Ishikawa (cell line): Measurements from ENCODE around the gene GRIFIN.

Experiments used
- CEBPB ChIP-seq: IDR thresholded peaks from 2 replicates; pipeline ENCODE4 v1.6.1; 2012
- EGR1 ChIP-seq: IDR thresholded peaks from 2 replicates; pipeline ENCODE4 v1.6.1; 2012
- EP300 ChIP-seq: IDR thresholded peaks from 2 replicates; pipeline ENCODE4 v1.6.1; 2012; ENCODE audit warnings: borderline replicate concordance
- NFIC ChIP-seq: IDR thresholded peaks from 2 replicates; pipeline ENCODE4 v1.6.1; 2012
- RAD21 ChIP-seq: IDR thresholded peaks from 2 replicates; pipeline ENCODE4 v1.6.1; 2012; ENCODE audit warnings: low read depth
- TAF1 ChIP-seq: IDR thresholded peaks from 2 replicates; pipeline ENCODE4 v1.6.1; 2012; ENCODE audit warnings: low read depth, mild to moderate bottlenecking
- USF1 ChIP-seq: IDR thresholded peaks from 2 replicates; pipeline ENCODE4 v1.6.1; 2012
- YY1 ChIP-seq: IDR thresholded peaks from 2 replicates; pipeline ENCODE4 v1.6.1; 2012; ENCODE audit warnings: low read depth
- TF ChIP-seq, protein P1 (sequence below): IDR thresholded peaks from 2 replicates; pipeline ENCODE4 v1.6.1; 2012

DNA sequence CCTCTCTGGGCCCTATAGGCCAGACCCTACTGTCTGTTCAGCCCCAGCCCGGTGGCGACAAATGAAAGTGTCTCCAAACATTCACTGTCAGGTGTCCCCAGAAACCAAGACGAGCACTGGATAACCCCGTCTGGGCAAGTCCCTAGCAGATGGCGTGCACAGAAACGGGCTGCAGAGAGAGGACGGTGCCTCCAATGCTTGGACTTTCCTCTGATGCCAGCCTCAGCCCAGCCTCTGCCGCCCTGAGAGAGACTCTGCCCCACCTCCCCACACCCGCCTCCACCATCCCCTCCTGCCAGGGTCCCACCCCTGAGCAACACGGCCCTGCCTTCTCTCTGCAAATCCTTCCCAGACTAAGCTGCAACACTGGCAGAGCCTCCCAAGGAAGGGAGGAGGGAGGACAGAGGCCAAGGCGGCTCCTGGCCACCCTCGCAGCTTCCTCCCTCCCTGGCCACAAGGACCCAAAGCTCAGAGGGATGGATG is 36.0 kb upstream of the GRIFIN start:
- no peak for TF ChIP-seq TAF1
- TF ChIP-seq RAD21: no peak
- TF ChIP-seq USF1: no peak
- no peak for TF ChIP-seq YY1
- TF ChIP-seq, protein P1, sequence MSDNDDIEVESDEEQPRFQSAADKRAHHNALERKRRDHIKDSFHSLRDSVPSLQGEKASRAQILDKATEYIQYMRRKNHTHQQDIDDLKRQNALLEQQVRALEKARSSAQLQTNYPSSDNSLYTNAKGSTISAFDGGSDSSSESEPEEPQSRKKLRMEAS: no peak
- no peak for TF ChIP-seq CEBPB
- no peak for TF ChIP-seq EP300
- no peak for TF ChIP-seq EGR1
- no peak for TF ChIP-seq NFIC
